Pancreas (tissue), 10 donors: ENCODE measurements around the gene MEIS1. TPM values are rescaled to one million over a fixed set of nuclear protein-coding genes. Genes with fewer than 3 reads are reported as not detected.

Experiments
- ATAC-seq, 4 donors: fragments of 200-7000 bp; cut with Tn5 transposase; one replicate each; pipeline versions ENCODE4 v1.8.0 to v1.9.1; 2020; ENCODE audit warnings: mild to moderate bottlenecking in 4 of 4, moderate library complexity in 4 of 4
- DNase-seq, 6 donors: peaks; one replicate each; pipeline ENCODE4 v3.0.0-alpha.2; 2020
- FAIRE-seq: peaks from 2 replicates; lab custom pipeline; 2012; peaks lifted over from hg19 to GRCh38; lab: Jason Lieb, UNC
- H3K27ac ChIP-seq, 4 donors: fragments of 200-600 bp; sonication (generic); 1 replicate in 3 of 4; 2 replicates in 1 of 4; pipeline versions ENCODE4 v1.5.0 to v1.8.0; 2020
- H3K27me3 ChIP-seq, 4 donors: fragments of 200-600 bp; one replicate each; pipeline ENCODE4 v1.8.0; 2021
- H3K36me3 ChIP-seq, 3 donors: fragments of 200-600 bp; sonication (generic) in 1 of 3; one replicate each; pipeline versions ENCODE4 v1.5.0 to v1.8.0; 2020 to 2021
- H3K4me1 ChIP-seq, 3 donors: fragments of 200-600 bp; one replicate each; pipeline ENCODE4 v1.8.0; 2021
- H3K4me3 ChIP-seq, 4 donors: fragments of 200-600 bp; sonication (generic) in 2 of 4; one replicate each; pipeline versions ENCODE4 v1.5.0 to v1.8.0; 2020 to 2021
- H3K9me3 ChIP-seq, 4 donors: fragments of 200-600 bp; one replicate each; pipeline ENCODE4 v1.8.0; 2021
- CTCF ChIP-seq, 4 donors: fragments of 200-600 bp; sonication (generic) in 3 of 4; IDR thresholded peaks; one replicate each; pipeline versions ENCODE4 v1.5.0 to v1.8.0; 2021; ENCODE audit warnings: antibody characterized with exemption in 4 of 4
- WGBS, 2 donors: extraction: QIAGEN DNeasy Blood & Tissue Kit; methylation state at CpG; one replicate each; pipeline ENCODE4 v1.1.7; 2013; 5-methylcytosine and 5-hydroxymethylcytosine counted together
- intact Hi-C, 3 donors: fragments of 100-400 bp; cut with DNase I; formaldehyde crosslinking; loops; one replicate each; pipeline versions ENCODE4 v1.11.1 to v1.14.2; 2022
- polyA plus RNA-seq, 2 donors: library from polyadenylated mRNA; stranded (reverse); fragments of 200-250 nt; gene quantifications; one replicate each; pipeline ENCODE4 v1.2.3, GENCODE V29; 2013
- total RNA-seq, 6 donors: library from RNA; stranded (reverse); fragmentation: NEBNext Ultra II Directional in 4 of 6; extraction: Animal tissue kit (Norgen Biotek cat#: 25700) in 4 of 6; gene quantifications; one replicate each; pipeline versions ENCODE4 v1.2.1 to v1.2.4, GENCODE V29; 2021 to 2023
- donor health status: healthy with polysubstance abuse.
- donor health status: DM: no; HTN: no; CAD: no; lungs with moderate emphysema.
- donor health status: DM: no; HTN: no; CAD: no.
- donor health status: control.
- donor health status: control.
- donor health status: Bipolar disorder and iron deficiency.
- donor health status: DM: yes; HTN: yes; CAD: no.
- donor health status: DM: no; HTN: no; CAD: no.
- donor health status: DM: no; HTN: no; CAD: no.
- donor health status: DM: yes; HTN: yes; CAD: no.

MEIS1 gene
- total and polyA plus RNA-seq, 8 donors = 41.3 to 129 (median 58.4) TPM

GRCh38 chr2:66526180-66526579, 91.3 kb downstream of the MEIS1 start:
- Histone ChIP-seq H3K4me3 (no peak overlapping the region), H3K4me1 (peaks cover 14 to 37% (median 33%) of the 10 kb centered on the region in 3 donors), H3K27ac (no peak overlapping the region), H3K36me3 (peaks cover 0 to 21% (median 0%) of the 10 kb centered on the region in 3 donors), H3K9me3 (no peaks in the 10 kb centered on the region), H3K27me3 (no peaks in the 10 kb centered on the region)
- FAIRE-seq = no peak
- TF ChIP-seq CTCF (IDR thresholded peaks at IDR 0.05) = no peak
- intact Hi-C loops = no loop called here
- peak in 1 of 6 donors; percentile 32 for DNase-seq
- peak in 3 of 4 donors; percentile 20 to 57 (median 27) for ATAC-seq
- 4% methylated on average over 2 of the region's 2 CpGs for WGBS, 2 donors

- no peak for TF ChIP-seq CTCF (IDR thresholded peaks at IDR 0.05)
- H3K4me1 ChIP-seq = peaks cover 7 to 30% (median 23%) of the 10 kb centered on the region in 3 donors
- peaks cover 0 to 21% (median 4%) of the 10 kb centered on the region in 3 donors for H3K36me3 ChIP-seq
- intact Hi-C loops = no loop called here
- no peak overlapping the region for H3K4me3 ChIP-seq
- H3K9me3 ChIP-seq = no peaks in the 10 kb centered on the region
- WGBS, 2 donors = 99 to 100% methylated on average over 1 of the region's 1 CpG
- H3K27me3 ChIP-seq = no peaks in the 10 kb centered on the region
- DNase-seq (no peak), ATAC-seq (no peak), FAIRE-seq (no peak)
- no peak overlapping the region for H3K27ac ChIP-seq
These were observed 94.2 kb downstream of the MEIS1 start for GRCh38 chr2:66528974-66529724.

- H3K9me3 ChIP-seq = no peaks in the 10 kb centered on the region
- H3K4me3 ChIP-seq = no peak overlapping the region
- DNase-seq (no peak), ATAC-seq (no peak), FAIRE-seq (no peak)
- H3K27ac ChIP-seq = no peak overlapping the region
- TF ChIP-seq CTCF (IDR thresholded peaks at IDR 0.05) = no peak
- peaks cover 13 to 23% (median 18%) of the 10 kb centered on the region in 3 donors for H3K4me1 ChIP-seq
- WGBS, 2 donors = 89 to 90% methylated on average over 3 of the region's 3 CpGs
- no peaks in the 10 kb centered on the region for H3K27me3 ChIP-seq
- H3K36me3 ChIP-seq = peaks cover 0 to 21% (median 4%) of the 10 kb centered on the region in 3 donors
- intact Hi-C loops = no loop called here
These were observed 95.7 kb downstream of the MEIS1 start for GRCh38 chr2:66530651-66531050.

GRCh38 chr2:66531155-66531554, 96.2 kb downstream of the MEIS1 start:
- Histone ChIP-seq H3K4me3 (no peak overlapping the region), H3K27me3 (no peaks in the 10 kb centered on the region), H3K9me3 (no peaks in the 10 kb centered on the region), H3K27ac (no peak overlapping the region), H3K36me3 (peaks cover 0 to 21% (median 4%) of the 10 kb centered on the region in 3 donors), H3K4me1 (peaks cover 8 to 20% (median 18%) of the 10 kb centered on the region in 3 donors)
- 93 to 97% methylated on average over 1 of the region's 1 CpG for WGBS, 2 donors
- no peak for TF ChIP-seq CTCF (IDR thresholded peaks at IDR 0.05)
- ATAC-seq (peak in 2 of 4 donors; percentile 17 to 22), FAIRE-seq (no peak), DNase-seq (no peak)
- intact Hi-C loops = no loop called here

- no peak for ATAC-seq
- intact Hi-C loops = no loop called here
- 89 to 90% methylated on average over 13 of the region's 13 CpGs for WGBS, 2 donors
- H3K27ac ChIP-seq = no peak overlapping the region
- H3K4me1 ChIP-seq = peaks cover 7 to 20% (median 17%) of the 10 kb centered on the region in 3 donors
- no peaks in the 10 kb centered on the region for H3K27me3 ChIP-seq
- no peak overlapping the region for H3K4me3 ChIP-seq
- H3K36me3 ChIP-seq = peaks cover 0 to 20% (median 4%) of the 10 kb centered on the region in 3 donors
- no peaks in the 10 kb centered on the region for H3K9me3 ChIP-seq
- no peak for FAIRE-seq
- DNase-seq = peak in 1 of 6 donors; percentile 30
- TF ChIP-seq CTCF (IDR thresholded peaks at IDR 0.05) = no peak
These were observed 96.6 kb downstream of the MEIS1 start for GRCh38 chr2:66531567-66531966.
